Endodermal cell (in vitro differentiated cells): ENCODE data around the gene TNKS2. TPM values are rescaled to one million over a fixed set of nuclear protein-coding genes. Genes with fewer than 3 reads are reported as not detected.
A peak's percentile ranks its signal among the peaks of the same experiment; 100 is the strongest.

Experiments used
- DNase-seq: peaks from one replicate; pipeline ENCODE4 v3.0.0-alpha.2; 2017
- H3K27ac ChIP-seq: 2 replicates; pipeline ENCODE4 v1.5.1; 2013; ENCODE audit warnings: mild to moderate bottlenecking, low read depth, low read length, moderate library complexity
- H3K27me3 ChIP-seq: 2 replicates; pipeline ENCODE4 v1.6.1; 2013; ENCODE audit warnings: mild to moderate bottlenecking, low read length, moderate library complexity; ENCODE audit not compliant: insufficient read depth, control insufficient read depth, poor library complexity, severe bottlenecking
- H3K36me3 ChIP-seq: 2 replicates; pipeline ENCODE4 v1.7.0; 2013; ENCODE audit warnings: mild to moderate bottlenecking, low read length, moderate library complexity; ENCODE audit not compliant: control insufficient read depth, insufficient read depth
- H3K4me1 ChIP-seq: one replicate; pipeline ENCODE4 v1.7.0; 2013; ENCODE audit warnings: low read length; ENCODE audit not compliant: control insufficient read depth, insufficient read depth
- H3K4me3 ChIP-seq: 2 replicates; pipeline ENCODE4 v1.5.1; 2013; ENCODE audit warnings: mild to moderate bottlenecking, low read length, moderate library complexity
- H3K9ac ChIP-seq: 2 replicates; pipeline ENCODE4 v1.6.1; 2013; ENCODE audit warnings: mild to moderate bottlenecking, low read length, moderate library complexity; ENCODE audit not compliant: poor library complexity, severe bottlenecking; ENCODE audit errors: extremely low read depth
- H3K9me3 ChIP-seq: 2 replicates; pipeline ENCODE4 v1.6.1; 2013; ENCODE audit warnings: mild to moderate bottlenecking, low read length, moderate library complexity; ENCODE audit not compliant: control insufficient read depth
- H3K27ac Mint-ChIP-seq: 2 replicates; pipeline ENCODE4 v1.8.0; 2020; ENCODE audit warnings: mixed read lengths
- H3K27me3 Mint-ChIP-seq: 2 replicates; pipeline ENCODE4 v1.8.0; 2021; ENCODE audit warnings: mild to moderate bottlenecking, mixed read lengths; ENCODE audit not compliant: insufficient read depth
- H3K36me3 Mint-ChIP-seq: 2 replicates; pipeline ENCODE4 v1.8.0; 2020; ENCODE audit warnings: low read depth, mixed read lengths
- H3K4me1 Mint-ChIP-seq: 2 replicates; pipeline ENCODE4 v1.8.0; 2020; ENCODE audit warnings: mixed read lengths
- H3K4me3 Mint-ChIP-seq: 2 replicates; pipeline ENCODE4 v1.8.0; 2020; ENCODE audit warnings: mild to moderate bottlenecking, moderate library complexity, mixed read lengths
- H3K9me3 Mint-ChIP-seq: 2 replicates; pipeline ENCODE4 v1.8.0; 2020; ENCODE audit warnings: mild to moderate bottlenecking, mixed read lengths
- CTCF ChIP-seq: fragments of 200-600 bp; sonication (generic); conservative IDR thresholded peaks from 2 replicates; pipeline ENCODE4 v1.5.0; 2021; ENCODE audit warnings: antibody characterized with exemption, mild to moderate bottlenecking
- WGBS, 2 experiments: methylation state at CpG; one replicate each; pipeline versions ENCODE4 v1.1.5 to v1.1.7; 2013; ENCODE audit warnings: missing lambda C conversion rate in 2 of 2, mixed read lengths in 1 of 2; ENCODE audit not compliant: insufficient coverage in 1 of 2, insufficient read length in 1 of 2; 5-methylcytosine and 5-hydroxymethylcytosine counted together
- total RNA-seq, 2 donors: library from RNA; stranded (reverse); fragmentation: NEBNext Ultra II Directional in 1 of 2; extraction: Animal tissue kit (Norgen Biotek cat#: 25700) in 1 of 2; gene quantifications; 2 replicates in 1 of 2; 3 replicates in 1 of 2; pipeline ENCODE4 v1.2.1, GENCODE V29; 2021

TNKS2 gene
- total RNA-seq, 2 donors from 2014 or later = 51.3 to 59.9 TPM

GRCh38 chr10:91886954-91887271 lies 88.7 kb downstream of the TNKS2 start:
- H3K27me3 Mint-ChIP-seq = no peaks in the 10 kb centered on the region
- H3K9me3 ChIP-seq = peaks cover under 1% of the 10 kb centered on the region
- H3K27ac ChIP-seq = peak overlapping the region; percentile 98
- H3K4me3 Mint-ChIP-seq = peak overlapping the region; percentile 60
- no peak for TF ChIP-seq CTCF
- H3K4me1 Mint-ChIP-seq = peaks cover 32% of the 10 kb centered on the region
- H3K9me3 Mint-ChIP-seq = no peaks in the 10 kb centered on the region
- peaks cover 13% of the 10 kb centered on the region for H3K4me1 ChIP-seq
- peak overlapping the region; percentile 80 for H3K4me3 ChIP-seq
- H3K27ac Mint-ChIP-seq = peak overlapping the region; percentile 98
- DNase-seq = no peak
- H3K36me3 ChIP-seq = no peaks in the 10 kb centered on the region
- 0 to 8% methylated on average over 3 to 6 of the region's 6 CpGs for WGBS, 2 experiments
- H3K9ac ChIP-seq = peak overlapping the region; percentile 35
- H3K27me3 ChIP-seq = no peaks in the 10 kb centered on the region
- no peaks in the 10 kb centered on the region for H3K36me3 Mint-ChIP-seq

GRCh38 chr10:91887272-91888076 lies 89.2 kb downstream of the TNKS2 start:
- Mint-ChIP-seq H3K27me3 (no peaks in the 10 kb centered on the region), H3K4me3 (peak overlapping the region; percentile 60), H3K9me3 (no peaks in the 10 kb centered on the region), H3K36me3 (no peaks in the 10 kb centered on the region), H3K27ac (peak overlapping the region; percentile 98), H3K4me1 (peaks cover 32% of the 10 kb centered on the region)
- Histone ChIP-seq H3K27me3 (no peaks in the 10 kb centered on the region), H3K27ac (peak overlapping the region; percentile 98), H3K9ac (peak overlapping the region; percentile 35), H3K4me1 (peaks cover 13% of the 10 kb centered on the region), H3K9me3 (no peaks in the 10 kb centered on the region), H3K36me3 (no peaks in the 10 kb centered on the region), H3K4me3 (peak overlapping the region; percentile 80)
- 1 to 2% methylated on average over 31 to 59 of the region's 59 CpGs for WGBS, 2 experiments
- no peak for TF ChIP-seq CTCF
- peak; percentile 98 for DNase-seq

GRCh38 chr10:91891125-91892001 lies 93.1 kb downstream of the TNKS2 start:
- WGBS, 2 experiments = 96 to 100% methylated on average over 1 of the region's 1 CpG
- no peak for DNase-seq
- H3K36me3 Mint-ChIP-seq = no peaks in the 10 kb centered on the region
- H3K4me3 ChIP-seq = no peak overlapping the region
- no peak overlapping the region for H3K9ac ChIP-seq
- no peaks in the 10 kb centered on the region for H3K4me1 ChIP-seq
- H3K9me3 Mint-ChIP-seq = peaks cover 2% of the 10 kb centered on the region
- no peaks in the 10 kb centered on the region for H3K36me3 ChIP-seq
- no peaks in the 10 kb centered on the region for H3K9me3 ChIP-seq
- H3K27ac Mint-ChIP-seq = no peak overlapping the region
- H3K4me1 Mint-ChIP-seq = peaks cover 11% of the 10 kb centered on the region
- no peaks in the 10 kb centered on the region for H3K27me3 Mint-ChIP-seq
- H3K27ac ChIP-seq = peak overlapping the region; percentile 55
- TF ChIP-seq CTCF = no peak
- H3K4me3 Mint-ChIP-seq = no peak overlapping the region
- H3K27me3 ChIP-seq = no peaks in the 10 kb centered on the region
